Sigmoid colon (tissue), 4 donors: Measurements from ENCODE around the gene DACH2.

Source experiments
- CTCF ChIP-seq, 4 experiments: fragments of 450-650 bp in 3 of 4; fragments of 200-600 bp in 1 of 4; IDR thresholded peaks; one replicate each; pipeline ENCODE4 v1.5.1; 2016 to 2019; ENCODE audit warnings: antibody characterized with exemption in 4 of 4, mild to moderate bottlenecking in 3 of 4, moderate library complexity in 2 of 4
- EP300 ChIP-seq, 4 donors: sonication (generic); formaldehyde crosslinking; IDR thresholded peaks; one replicate each; pipeline ENCODE4 v1.6.1; 2017; ENCODE audit warnings: antibody characterized with exemption in 4 of 4
- POLR2A ChIP-seq, 2 donors: fragments of 450-650 bp; IDR thresholded peaks; one replicate each; pipeline ENCODE4 v1.6.1; 2016; ENCODE audit warnings: antibody characterized with exemption in 2 of 2, mild to moderate bottlenecking in 2 of 2, moderate library complexity in 2 of 2
- POLR2AphosphoS5 ChIP-seq, 4 donors: sonication (generic); formaldehyde crosslinking; IDR thresholded peaks; one replicate each; pipeline ENCODE4 v1.6.1; 2017; ENCODE audit warnings: antibody characterized with exemption in 4 of 4

DNA sequence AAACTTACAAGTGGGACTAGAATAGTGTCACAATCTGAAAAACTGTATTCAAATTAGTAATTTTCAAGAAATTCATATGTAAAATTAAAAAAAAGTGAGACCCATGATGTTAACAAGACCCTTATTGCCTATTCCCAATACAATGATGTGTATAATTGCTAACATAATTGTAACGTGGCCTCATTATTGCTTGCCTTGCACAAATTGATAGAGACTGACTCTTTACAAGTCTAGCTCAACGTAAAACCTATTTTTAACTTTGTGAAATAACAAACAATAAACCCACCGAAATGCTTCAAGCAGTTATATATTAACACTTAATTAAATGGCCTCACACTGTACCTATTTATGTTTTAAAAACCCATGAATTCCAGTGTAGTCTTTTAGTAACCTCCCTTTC is 312.5 kb downstream of the DACH2 start:
- TF ChIP-seq CTCF (IDR thresholded peaks at IDR 0.05) (no peak), EP300 (IDR thresholded peaks at IDR 0.05) (no peak), POLR2AphosphoS5 (IDR thresholded peaks at IDR 0.05) (no peak), POLR2A (IDR thresholded peaks at IDR 0.05) (no peak)
